Stimulated activated CD4-positive, alpha-beta T cell treated with anti-CD3 and anti-CD28 coated beads, Interleukin-4, amount 100 ng/mL, for 4 hours (primary cell): ENCODE measurements around the gene ACBD6.

Experiments used
- DNase-seq, 2 experiments: peaks; one replicate each; pipeline ENCODE4 v3.0.0-alpha.2; 2020

ACBD6 gene

DNA sequence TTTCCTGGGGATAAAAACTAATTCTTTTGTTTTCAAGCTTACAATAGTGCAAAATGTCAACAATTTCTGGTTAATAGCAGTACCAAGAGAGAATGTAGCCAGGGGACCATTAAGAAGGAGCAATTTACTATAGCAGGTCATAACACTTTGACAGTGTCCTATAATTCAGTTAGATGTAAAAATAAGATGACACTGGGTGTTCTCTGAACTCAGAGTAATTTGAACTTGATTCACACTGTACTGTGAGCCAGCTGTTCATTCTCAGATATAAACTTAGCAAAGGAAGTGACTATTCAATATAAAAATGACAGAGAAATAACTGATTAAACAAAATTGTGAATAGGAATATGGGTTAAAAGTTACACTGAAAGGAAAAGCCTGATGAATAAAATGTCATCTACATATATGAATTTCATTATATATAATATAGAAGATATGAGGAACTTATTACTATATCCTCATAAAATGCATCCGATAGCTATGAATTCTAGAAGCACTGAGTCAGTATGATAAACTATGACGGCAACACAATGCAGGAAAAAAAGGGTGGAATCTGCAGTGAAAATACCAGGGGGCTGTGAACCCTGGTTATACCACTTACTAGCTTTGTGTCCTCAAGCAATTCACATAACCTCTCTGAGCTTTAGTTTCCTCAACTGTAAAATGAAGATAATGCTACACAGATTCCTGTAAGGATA lies 135.9 kb downstream of the ACBD6 start:
- no peak for DNase-seq

DNA sequence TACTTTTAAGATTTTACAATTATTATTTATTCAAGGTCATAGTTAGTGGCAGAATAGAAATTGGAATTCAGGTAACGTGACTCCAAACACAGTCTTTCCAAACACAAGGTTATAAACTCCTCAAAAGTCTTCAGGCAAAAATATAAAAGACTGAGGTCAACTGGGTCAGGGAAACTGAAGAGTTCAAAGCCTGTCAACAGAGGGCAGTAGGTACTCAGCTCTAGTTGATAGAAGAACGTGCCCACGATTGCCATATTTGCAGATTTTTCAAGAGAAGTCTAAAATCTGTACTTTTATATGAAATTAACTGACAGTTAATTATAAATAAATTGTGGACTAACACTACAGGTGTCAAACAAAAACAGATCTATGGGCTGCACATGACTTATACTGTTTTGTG lies 137.3 kb downstream of the ACBD6 start:
- DNase-seq = no peak

- DNase-seq = no peak
Measured at GRCh38 chr1:180363246-180363995, 139.0 kb downstream of the ACBD6 start.

DNA sequence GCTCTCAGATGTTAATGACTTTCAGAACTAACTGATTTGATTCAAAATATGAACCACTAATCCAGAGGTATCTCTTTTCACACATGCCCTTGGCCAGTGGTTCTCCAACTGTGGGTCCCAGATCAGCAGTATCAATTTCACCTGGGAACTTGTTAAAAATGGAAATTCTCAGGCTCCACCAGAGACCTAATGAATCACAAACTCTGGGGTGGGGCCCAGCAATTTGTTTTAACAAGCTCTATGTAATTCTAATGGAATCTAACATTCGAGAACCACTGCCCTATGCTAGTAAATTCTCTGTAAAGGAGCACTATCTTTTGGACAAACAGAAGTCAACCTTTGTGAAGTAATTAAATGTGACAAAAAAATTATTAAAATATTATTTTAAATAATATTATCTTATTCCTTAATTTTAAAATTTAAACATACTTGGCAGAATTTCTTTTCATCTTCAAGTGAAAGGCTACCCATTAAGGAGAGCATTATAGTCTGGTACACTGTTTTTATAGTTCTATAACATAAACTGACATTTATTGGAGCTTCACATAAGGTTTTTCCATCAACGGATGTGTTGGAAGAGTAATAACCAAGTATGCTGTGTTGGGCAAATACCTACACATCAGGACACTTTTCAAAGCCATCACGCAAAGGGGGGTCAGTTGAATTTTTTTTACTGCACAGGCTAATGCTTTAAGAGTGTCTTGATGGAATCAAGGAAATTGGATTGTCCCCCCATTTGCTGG lies 141.9 kb downstream of the ACBD6 start:
- no peak for DNase-seq

GRCh38 chr1:180358649-180359048 lies 143.7 kb downstream of the ACBD6 start:
- no peak for DNase-seq

GRCh38 chr1:180353945-180354344 lies 148.4 kb downstream of the ACBD6 start:
- no peak for DNase-seq

- no peak for DNase-seq
Measured at GRCh38 chr1:180352588-180352987, 149.8 kb downstream of the ACBD6 start.

DNA sequence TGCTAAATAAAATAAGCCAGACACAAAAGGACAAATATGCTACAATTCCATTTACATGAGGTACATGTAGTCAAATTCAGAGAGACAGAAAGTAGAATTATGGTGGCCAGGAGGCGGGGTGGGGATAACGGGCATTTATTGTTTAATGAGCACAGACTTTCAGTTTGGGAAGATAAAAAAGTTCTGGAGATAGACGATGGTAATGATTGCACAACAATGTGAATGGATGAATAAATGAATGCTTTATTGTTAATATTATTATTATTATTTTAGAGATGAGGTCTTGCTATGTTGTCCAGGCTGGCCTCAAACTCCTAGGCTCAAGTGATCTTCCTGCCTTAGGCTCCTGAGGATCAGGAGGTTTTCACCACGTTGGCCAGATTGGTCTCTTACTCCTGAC lies 150.4 kb downstream of the ACBD6 start:
- DNase-seq = no peak

- DNase-seq = no peak
Measured at GRCh38 chr1:180345148-180345547, 157.2 kb downstream of the ACBD6 start.

DNA sequence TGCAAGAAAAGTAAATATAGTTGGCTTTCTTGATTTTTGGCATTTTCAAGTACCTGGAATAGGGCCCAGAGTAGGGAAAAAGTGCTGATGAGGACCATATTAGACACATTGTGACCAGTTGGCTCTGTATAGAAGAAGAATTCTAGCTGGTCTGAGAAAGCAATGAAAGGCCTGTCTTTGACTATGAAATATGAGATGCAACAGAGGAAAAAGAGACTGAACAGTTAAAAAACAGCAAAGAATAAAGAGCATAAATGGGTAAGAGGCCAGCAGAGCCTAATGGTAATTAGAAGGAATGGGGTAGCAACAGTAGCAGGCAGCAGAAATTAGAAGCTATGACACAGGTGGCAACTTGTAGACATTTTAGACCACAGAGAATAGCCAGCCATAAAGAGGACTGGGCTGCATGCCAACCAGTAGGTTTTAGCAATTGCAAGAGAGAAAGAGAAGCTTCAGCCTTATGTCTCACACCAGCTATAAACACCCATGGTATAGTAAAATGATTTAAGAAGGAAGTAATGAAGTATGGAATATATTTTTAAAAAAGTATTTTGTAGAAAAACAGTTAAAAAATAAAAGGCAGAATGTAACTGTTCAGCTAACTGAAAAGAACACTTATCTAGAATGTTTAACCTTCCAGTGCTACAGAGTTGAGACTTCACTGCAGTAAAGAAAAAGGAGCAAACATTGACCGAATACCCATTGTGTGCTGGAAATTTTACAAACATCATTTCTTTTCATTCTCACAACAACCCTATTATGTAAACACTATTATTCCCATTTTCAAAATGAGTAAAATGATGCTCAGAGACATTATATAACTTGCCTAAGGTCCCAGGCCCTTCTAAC lies 158.2 kb downstream of the ACBD6 start:
- DNase-seq = no peak

DNA sequence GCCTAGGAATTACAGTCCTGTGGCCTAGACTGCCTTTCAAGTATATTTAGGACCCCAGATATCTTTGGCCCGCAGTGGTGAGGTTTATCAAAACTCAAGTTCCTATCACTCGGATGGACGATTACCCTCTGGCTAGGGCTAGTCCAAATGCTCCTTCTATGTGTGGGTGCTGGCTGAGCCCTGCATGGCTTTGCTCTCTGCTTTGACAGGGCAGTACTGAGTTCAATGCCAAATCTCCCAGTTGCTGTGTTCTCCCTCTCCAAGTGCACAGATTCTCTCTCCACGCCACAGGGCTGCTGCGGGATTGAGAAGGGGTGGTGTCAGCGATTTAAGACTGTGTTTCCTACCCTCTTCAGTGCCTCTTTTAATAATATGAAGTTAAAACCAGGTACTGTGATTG lies 175.3 kb downstream of the ACBD6 start:
- no peak for DNase-seq

DNA sequence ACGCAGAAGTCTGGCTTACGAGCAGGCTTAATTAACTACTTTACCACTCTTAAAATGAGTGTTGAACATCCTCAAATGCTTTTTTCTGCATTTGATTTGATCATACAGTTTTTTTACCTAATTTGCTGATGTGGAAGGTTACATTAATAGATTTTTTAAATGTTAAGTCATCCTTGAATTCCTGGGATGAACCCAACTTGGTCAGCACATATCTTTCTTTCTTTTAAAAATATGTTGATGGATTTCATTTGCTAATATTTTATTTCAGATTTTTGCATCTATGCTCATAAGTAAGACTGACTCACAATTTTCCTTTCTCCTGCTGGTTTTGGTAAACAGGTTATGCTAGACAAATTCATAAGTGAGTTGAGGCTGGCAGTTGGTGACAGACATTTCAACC lies 189.5 kb downstream of the ACBD6 start:
- DNase-seq = no peak

DNA sequence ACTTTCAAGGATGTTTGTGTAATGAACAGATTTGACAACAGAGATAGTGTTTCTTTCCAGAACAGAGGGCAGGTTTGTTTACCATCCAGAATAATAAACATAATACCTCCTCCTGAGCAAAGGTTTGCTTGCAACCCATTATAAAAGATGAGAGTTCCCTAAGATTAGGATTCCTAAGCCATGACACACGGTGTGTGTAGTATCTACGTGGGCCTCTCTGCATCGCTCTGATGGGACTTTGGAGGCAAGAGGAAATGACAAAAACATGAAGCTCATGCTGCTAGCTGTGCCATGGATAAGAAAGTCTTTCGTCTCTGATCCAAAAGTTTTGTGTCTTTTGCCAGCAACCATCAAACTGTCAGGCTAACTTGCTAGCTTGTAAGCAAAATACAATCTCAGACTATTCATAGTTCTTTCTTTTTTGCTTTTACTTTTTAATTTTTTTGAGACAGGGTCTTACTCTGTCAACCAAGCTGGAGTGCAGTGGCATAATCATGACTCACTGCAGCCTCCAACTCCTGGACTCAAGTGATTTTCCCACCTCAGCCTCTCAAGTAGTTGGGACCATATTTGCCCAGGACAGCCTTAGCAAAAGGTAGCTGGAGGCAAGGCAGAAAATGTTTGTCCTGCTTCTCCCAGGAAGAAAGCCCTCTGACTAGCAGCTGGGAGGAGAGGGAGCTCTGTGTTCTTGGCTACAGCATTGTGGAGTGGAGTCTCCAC lies 191.2 kb downstream of the ACBD6 start:
- no peak for DNase-seq

DNA sequence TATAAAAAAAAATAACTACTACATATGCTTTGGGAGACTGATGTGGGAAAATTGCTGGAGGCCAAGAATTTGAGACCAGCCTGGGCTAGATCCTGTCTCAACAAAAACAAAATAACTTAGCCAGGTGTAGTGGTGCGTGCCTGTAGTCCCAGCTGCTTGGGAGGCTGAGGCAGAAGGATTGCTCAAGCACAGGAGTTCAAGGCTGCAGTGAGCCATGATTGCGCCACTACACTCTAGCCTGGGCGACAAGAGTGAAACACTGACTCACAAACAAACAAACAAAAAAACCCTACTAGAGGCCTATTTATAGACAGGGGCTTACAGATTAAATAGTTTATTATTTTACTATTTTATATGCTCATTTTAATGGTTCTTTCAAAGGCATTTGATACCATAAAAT lies 192.3 kb downstream of the ACBD6 start:
- DNase-seq = no peak

DNA sequence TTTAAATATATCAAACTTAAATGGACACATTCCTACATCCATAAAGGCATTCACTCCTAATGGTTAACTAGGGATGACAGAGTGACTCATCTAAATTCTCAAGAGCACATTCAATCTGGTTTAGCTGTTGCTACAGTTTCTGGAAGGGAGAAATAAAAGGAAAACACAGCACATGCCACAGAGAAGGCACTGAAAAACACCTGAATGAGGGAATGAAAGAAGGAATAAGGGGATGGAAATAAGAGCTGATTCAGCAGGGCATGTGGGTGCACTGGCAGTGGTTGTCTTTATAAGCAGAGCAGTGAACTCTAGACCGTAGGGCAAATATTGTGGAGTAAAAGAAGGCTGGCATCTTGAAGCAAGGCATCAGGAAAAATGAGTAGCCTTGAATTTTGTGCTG lies 193.0 kb downstream of the ACBD6 start:
- no peak for DNase-seq

- no peak for DNase-seq
Measured at GRCh38 chr1:180301135-180301742, 201.1 kb downstream of the ACBD6 start.

GRCh38 chr1:180299479-180300221 lies 202.7 kb downstream of the ACBD6 start:
- no peak for DNase-seq

GRCh38 chr1:180295999-180296398 lies 206.4 kb downstream of the ACBD6 start:
- DNase-seq = no peak

DNA sequence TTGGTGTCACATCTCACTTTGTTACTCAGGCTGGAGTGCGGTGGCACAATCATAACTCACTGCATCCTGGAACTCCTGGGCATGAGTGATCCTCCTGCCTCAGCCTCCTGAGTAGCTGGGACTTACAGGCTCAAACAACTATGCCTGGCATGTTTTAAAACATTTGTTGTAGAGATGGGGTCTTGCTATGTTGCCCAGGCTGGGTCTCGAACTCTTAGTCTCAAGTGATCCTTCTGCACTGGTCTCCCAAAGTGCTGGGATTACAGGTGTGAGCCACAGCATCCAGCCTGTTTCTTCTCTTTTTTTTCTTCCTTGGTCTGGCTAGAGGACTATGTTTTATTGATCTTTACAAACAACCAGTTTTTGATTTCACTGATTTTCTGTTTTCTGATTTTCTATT lies 207.7 kb downstream of the ACBD6 start:
- DNase-seq = no peak

DNA sequence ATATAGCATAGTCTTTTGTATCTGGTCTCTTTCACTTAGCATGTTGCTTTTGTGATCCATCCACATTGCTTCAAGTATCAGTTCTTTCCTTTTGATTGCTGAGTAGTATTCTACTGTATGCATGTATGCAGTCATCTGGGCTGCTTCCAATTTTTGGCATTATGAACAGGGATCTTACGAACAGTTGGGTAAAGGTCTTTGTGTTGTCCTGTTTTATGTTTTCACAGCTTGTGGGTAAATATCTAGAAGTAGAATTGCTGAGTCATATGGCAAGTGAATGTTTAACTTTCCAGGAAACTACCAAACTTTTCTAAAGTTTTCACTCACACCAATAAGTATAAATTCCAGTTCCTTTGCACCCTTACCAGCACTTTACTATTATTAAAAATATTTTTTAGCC lies 211.4 kb downstream of the ACBD6 start:
- no peak for DNase-seq
